ENCODE measurements around the gene SPTBN1. TPM values are rescaled to one million over a fixed set of nuclear protein-coding genes. Genes with fewer than 3 reads are reported as not detected.

Gene SPTBN1
- total and polyA plus RNA-seq, 9 of the 15 experiments (the other 6 are each of a cell fraction or from before 2014, with no cell fraction given), result 8.9 to 66.8 (median 31.4) TPM

- TF ChIP-seq, protein P1, sequence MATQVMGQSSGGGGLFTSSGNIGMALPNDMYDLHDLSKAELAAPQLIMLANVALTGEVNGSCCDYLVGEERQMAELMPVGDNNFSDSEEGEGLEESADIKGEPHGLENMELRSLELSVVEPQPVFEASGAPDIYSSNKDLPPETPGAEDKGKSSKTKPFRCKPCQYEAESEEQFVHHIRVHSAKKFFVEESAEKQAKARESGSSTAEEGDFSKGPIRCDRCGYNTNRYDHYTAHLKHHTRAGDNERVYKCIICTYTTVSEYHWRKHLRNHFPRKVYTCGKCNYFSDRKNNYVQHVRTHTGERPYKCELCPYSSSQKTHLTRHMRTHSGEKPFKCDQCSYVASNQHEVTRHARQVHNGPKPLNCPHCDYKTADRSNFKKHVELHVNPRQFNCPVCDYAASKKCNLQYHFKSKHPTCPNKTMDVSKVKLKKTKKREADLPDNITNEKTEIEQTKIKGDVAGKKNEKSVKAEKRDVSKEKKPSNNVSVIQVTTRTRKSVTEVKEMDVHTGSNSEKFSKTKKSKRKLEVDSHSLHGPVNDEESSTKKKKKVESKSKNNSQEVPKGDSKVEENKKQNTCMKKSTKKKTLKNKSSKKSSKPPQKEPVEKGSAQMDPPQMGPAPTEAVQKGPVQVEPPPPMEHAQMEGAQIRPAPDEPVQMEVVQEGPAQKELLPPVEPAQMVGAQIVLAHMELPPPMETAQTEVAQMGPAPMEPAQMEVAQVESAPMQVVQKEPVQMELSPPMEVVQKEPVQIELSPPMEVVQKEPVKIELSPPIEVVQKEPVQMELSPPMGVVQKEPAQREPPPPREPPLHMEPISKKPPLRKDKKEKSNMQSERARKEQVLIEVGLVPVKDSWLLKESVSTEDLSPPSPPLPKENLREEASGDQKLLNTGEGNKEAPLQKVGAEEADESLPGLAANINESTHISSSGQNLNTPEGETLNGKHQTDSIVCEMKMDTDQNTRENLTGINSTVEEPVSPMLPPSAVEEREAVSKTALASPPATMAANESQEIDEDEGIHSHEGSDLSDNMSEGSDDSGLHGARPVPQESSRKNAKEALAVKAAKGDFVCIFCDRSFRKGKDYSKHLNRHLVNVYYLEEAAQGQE (IDR thresholded peaks at IDR 0.05; ENCODE audit: borderline replicate concordance), result no peak
- TF ChIP-seq, protein P1 (CRISPR knock-in tag; IDR thresholded peaks at IDR 0.05; ENCODE audit: low read depth), result no peak
Observed at GRCh38 chr2:54649191-54649590, 193.1 kb downstream of the SPTBN1 start (continued).

GRCh38 chr2:54649633-54650032, 193.5 kb downstream of the SPTBN1 start:
- Histone ChIP-seq H3K4me2 (ENCODE audit: insufficient read depth, low read length) (no peak overlapping the region), H3K9me3 (replicated peaks; ENCODE audit: control insufficient read depth, insufficient read depth, low read depth, low read length) (no peaks in the 10 kb centered on the region), H3K4me3 (no peak overlapping the region), H2AFZ (ENCODE audit: low read depth, low read length) (no peak overlapping the region), H3K27me3 (ENCODE audit: control insufficient read depth in 2 of 2, insufficient read depth in 2 of 2, low read length in 2 of 2) (no peaks in the 10 kb centered on the region), H3K4me1 (replicated peaks in 1 of 2; ENCODE audit: control insufficient read depth in 2 of 2, insufficient read depth in 2 of 2, low read length in 2 of 2) (no peaks in the 10 kb centered on the region), H4K20me1 (replicated peaks; ENCODE audit: control insufficient read depth, insufficient read depth, low read length) (no peaks in the 10 kb centered on the region), H3K36me3 (ENCODE audit: control insufficient read depth, insufficient read depth, low read length) (peaks cover 96% of the 10 kb centered on the region), H3K9ac (ENCODE audit: insufficient read depth in 1 of 2, low read depth in 2 of 2, low read length in 2 of 2) (no peak overlapping the region), H3K27ac (ENCODE audit: extremely low read depth, low read depth, low read length) (no peak overlapping the region), H3K9me1 (ENCODE audit: control insufficient read depth, insufficient read depth, low read length) (no peaks in the 10 kb centered on the region), H3K79me2 (ENCODE audit: control insufficient read depth, insufficient read depth, low read length) (no peaks in the 10 kb centered on the region)
- no peak for DNase-seq (ENCODE audit: extremely low read depth in 1 of 4, low spot score in 3 of 4)
- BruUV-seq (replicated peaks), result no TSS peak
- intact Hi-C loops (cut with micrococcal nuclease) (no loop called here), in situ Hi-C loops (cut with MboI) (loop anchor here (10.0 kb wide), 1 partner anchor 125 kb away; no protein-coding TSS in a partner anchor)
- CTCF ChIA-PET (ENCODE audit: low intra/inter-chr PET ratio), result no interaction called here
- no peak for ATAC-seq
- WGBS (ENCODE audit: insufficient coverage, low coverage, missing lambda C conversion rate), result 90% methylated on average over 12 of the region's 12 CpGs
- POLR2A ChIA-PET, result no interaction called here
- TF ChIP-seq RBM22 (IDR thresholded peaks at IDR 0.05; ENCODE audit: low read depth, low read length, poor library complexity, severe bottlenecking) (no peak), ZC3H11A (IDR thresholded peaks at IDR 0.05; ENCODE audit: low read depth, low read length) (no peak), ZNF764 (CRISPR knock-in tag; IDR thresholded peaks at IDR 0.05; ENCODE audit: low read depth) (no peak), CHD2 (IDR thresholded peaks at IDR 0.05; ENCODE audit: low read depth, low read length) (no peak), NCOA2 (IDR thresholded peaks at IDR 0.05; ENCODE audit: partially characterized antibody in 2 of 2) (no peak)
- FAIRE-seq, result no peak

Data from K562 (cell line).